Fibroblast of lung (primary cell): ENCODE results near the gene PATE1. TPM values are rescaled to one million over a fixed set of nuclear protein-coding genes. Genes with fewer than 3 reads are reported as not detected.

Experiments used
- DNase-seq, 2 donors: peaks; one replicate each; pipeline versions ENCODE4 v3.0.0 to v3.0.0-alpha.2; 2010; ENCODE audit warnings: low read depth in 2 of 2
- H2AFZ ChIP-seq: 2 replicates; pipeline ENCODE4 v1.5.1; 2012; ENCODE audit warnings: low read length, control low read depth, inconsistent platforms
- H3K27ac ChIP-seq: 2 replicates; pipeline ENCODE4 v1.5.1; 2011; ENCODE audit warnings: low read length, control low read depth; ENCODE audit not compliant: insufficient read depth
- H3K27me3 ChIP-seq: 2 replicates; pipeline ENCODE4 v1.5.1; 2011; ENCODE audit warnings: mild to moderate bottlenecking, low read length; ENCODE audit not compliant: control insufficient read depth, insufficient read depth
- H3K36me3 ChIP-seq: 2 replicates; pipeline ENCODE4 v1.5.1; 2011; ENCODE audit warnings: low read length; ENCODE audit not compliant: control insufficient read depth, insufficient read depth
- H3K4me1 ChIP-seq: 2 replicates; pipeline ENCODE4 v1.5.1; 2011; ENCODE audit warnings: low read length; ENCODE audit not compliant: control insufficient read depth, insufficient read depth; ENCODE audit errors: extremely low read depth
- H3K4me2 ChIP-seq: 2 replicates; pipeline ENCODE4 v1.5.1; 2011; ENCODE audit warnings: low read length, control low read depth; ENCODE audit not compliant: insufficient read depth; ENCODE audit errors: extremely low read depth
- H3K4me3 ChIP-seq, 4 experiments: fragments of 200-600 bp in 1 of 4; sonication (generic) in 1 of 4; replicated peaks in 1 of 4; 2 replicates each; pipeline ENCODE4 v1.5.1; 2011 to 2016; ENCODE audit warnings: low read length in 4 of 4, low read depth in 3 of 4, mild to moderate bottlenecking in 3 of 4, control low read depth in 2 of 4, inconsistent platforms in 1 of 4, mixed read lengths in 1 of 4; ENCODE audit not compliant: insufficient read depth in 1 of 4; ENCODE audit errors: control extremely low read depth in 1 of 4
- H3K79me2 ChIP-seq: 2 replicates; pipeline ENCODE4 v1.5.1; 2012; ENCODE audit warnings: mild to moderate bottlenecking, low read length, inconsistent platforms; ENCODE audit not compliant: control insufficient read depth, insufficient read depth
- H3K9ac ChIP-seq: 2 replicates; pipeline ENCODE4 v1.5.1; 2011; ENCODE audit warnings: mild to moderate bottlenecking, low read length, control low read depth; ENCODE audit not compliant: insufficient read depth
- H3K9me3 ChIP-seq: 2 replicates; pipeline ENCODE4 v1.5.1; 2012; ENCODE audit warnings: low read depth, low read length; ENCODE audit not compliant: control insufficient read depth, insufficient read depth
- H4K20me1 ChIP-seq: 2 replicates; pipeline ENCODE4 v1.5.1; 2011; ENCODE audit warnings: low read length; ENCODE audit not compliant: control insufficient read depth, insufficient read depth; ENCODE audit errors: extremely low read depth
- EZH2 ChIP-seq: IDR thresholded peaks from 2 replicates; pipeline ENCODE4 v1.5.1; 2012; ENCODE audit warnings: low read length, control low read depth, mild to moderate bottlenecking; ENCODE audit errors: missing control alignments
- polyA plus RNA-seq, 2 donors: library from polyadenylated mRNA; depleted of rRNA in 1 of 2; stranded (reverse) in 1 of 2; unstranded in 1 of 2; fragments of >200 nt; gene quantifications; 2 replicates each; pipeline ENCODE4 v1.2.1, GENCODE V29; 2011 to 2012; ENCODE audit warnings: missing spikeins in 1 of 2
- total RNA-seq: library from RNA; depleted of rRNA; stranded (reverse); fragments of >200 nt; gene quantifications from 2 replicates; pipeline ENCODE4 v1.2.1, GENCODE V29; 2014
- TF ChIP-seq, protein P1 (sequence below), 2 donors: IDR thresholded peaks in 1 of 2; conservative IDR thresholded peaks in 1 of 2; 1 replicate in 1 of 2; 2 replicates in 1 of 2; pipeline ENCODE4 v1.5.1; 2011 to 2012; ENCODE audit warnings: low read length in 2 of 2, control low read depth in 1 of 2, inconsistent platforms in 1 of 2, low read depth in 1 of 2, mild to moderate bottlenecking in 1 of 2

The PATE1 gene
- total and polyA plus RNA-seq, 2 donors (not counting 1 experiment from before 2014, with no cell fraction given): not detected

DNA sequence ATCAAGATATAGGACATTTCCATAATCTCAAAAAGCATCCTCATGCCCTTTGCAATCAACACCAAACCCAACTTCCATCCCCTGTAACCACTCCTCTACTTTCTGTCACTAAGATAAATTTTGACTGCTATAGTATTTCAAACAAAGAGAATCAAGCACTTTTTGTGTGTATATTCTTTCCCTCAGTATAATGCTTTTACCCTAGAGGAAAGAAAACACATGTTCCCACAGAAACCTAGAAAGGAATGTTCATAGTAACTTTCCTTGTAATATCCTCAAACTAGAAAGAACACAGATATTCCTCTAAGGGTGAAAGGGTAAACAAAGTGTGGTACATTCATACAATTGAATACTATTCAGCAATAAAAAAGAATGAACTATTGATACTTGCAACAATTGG is 5.5 kb upstream of the PATE1 start:
- no peak overlapping the region for H2AFZ ChIP-seq
- H4K20me1 ChIP-seq: no peaks in the 10 kb centered on the region
- no peaks in the 10 kb centered on the region for H3K4me1 ChIP-seq
- no peak overlapping the region for H3K4me3 ChIP-seq
- no peak overlapping the region for H3K4me2 ChIP-seq
- no peak for DNase-seq
- H3K9me3 ChIP-seq: no peaks in the 10 kb centered on the region
- H3K27me3 ChIP-seq: no peaks in the 10 kb centered on the region
- H3K36me3 ChIP-seq: no peaks in the 10 kb centered on the region
- TF ChIP-seq, protein P1, sequence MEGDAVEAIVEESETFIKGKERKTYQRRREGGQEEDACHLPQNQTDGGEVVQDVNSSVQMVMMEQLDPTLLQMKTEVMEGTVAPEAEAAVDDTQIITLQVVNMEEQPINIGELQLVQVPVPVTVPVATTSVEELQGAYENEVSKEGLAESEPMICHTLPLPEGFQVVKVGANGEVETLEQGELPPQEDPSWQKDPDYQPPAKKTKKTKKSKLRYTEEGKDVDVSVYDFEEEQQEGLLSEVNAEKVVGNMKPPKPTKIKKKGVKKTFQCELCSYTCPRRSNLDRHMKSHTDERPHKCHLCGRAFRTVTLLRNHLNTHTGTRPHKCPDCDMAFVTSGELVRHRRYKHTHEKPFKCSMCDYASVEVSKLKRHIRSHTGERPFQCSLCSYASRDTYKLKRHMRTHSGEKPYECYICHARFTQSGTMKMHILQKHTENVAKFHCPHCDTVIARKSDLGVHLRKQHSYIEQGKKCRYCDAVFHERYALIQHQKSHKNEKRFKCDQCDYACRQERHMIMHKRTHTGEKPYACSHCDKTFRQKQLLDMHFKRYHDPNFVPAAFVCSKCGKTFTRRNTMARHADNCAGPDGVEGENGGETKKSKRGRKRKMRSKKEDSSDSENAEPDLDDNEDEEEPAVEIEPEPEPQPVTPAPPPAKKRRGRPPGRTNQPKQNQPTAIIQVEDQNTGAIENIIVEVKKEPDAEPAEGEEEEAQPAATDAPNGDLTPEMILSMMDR (conservative IDR thresholded peaks at IDR 0.05 in 1 of 2, IDR thresholded peaks at IDR 0.05 in 1 of 2; ENCODE audit: low read depth in 1 of 2, low read length in 2 of 2): no peak
- no peak overlapping the region for H3K27ac ChIP-seq
- no peak overlapping the region for H3K9ac ChIP-seq
- H3K79me2 ChIP-seq: no peaks in the 10 kb centered on the region

DNA sequence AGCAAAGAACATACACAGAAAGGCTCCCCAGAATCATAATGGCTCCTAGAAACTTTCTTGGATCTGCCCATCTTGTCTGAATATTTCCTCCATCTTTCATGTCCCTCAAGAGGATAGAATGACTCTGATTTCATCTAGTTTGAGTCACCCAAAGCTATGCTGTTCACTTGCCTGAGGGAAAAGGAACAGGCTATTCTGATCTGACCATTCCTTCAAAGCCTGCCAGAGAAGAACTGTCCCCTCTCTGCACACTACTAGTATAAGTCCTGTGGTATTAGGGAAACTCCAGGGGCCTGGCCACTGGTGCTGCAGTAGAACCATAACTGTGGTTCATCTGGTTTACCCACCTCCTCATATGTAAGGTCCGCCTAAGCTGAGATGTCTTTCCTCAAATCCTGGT is 2.4 kb upstream of the PATE1 start:
- H3K4me2 ChIP-seq: no peak overlapping the region
- no peak overlapping the region for H2AFZ ChIP-seq
- TF ChIP-seq, protein P1 (conservative IDR thresholded peaks at IDR 0.05 in 1 of 2, IDR thresholded peaks at IDR 0.05 in 1 of 2; ENCODE audit: low read depth in 1 of 2, low read length in 2 of 2): no peak
- no peak for TF ChIP-seq EZH2
- no peaks in the 10 kb centered on the region for H3K9me3 ChIP-seq
- H3K27me3 ChIP-seq: no peaks in the 10 kb centered on the region
- no peaks in the 10 kb centered on the region for H3K79me2 ChIP-seq
- no peak overlapping the region for H3K27ac ChIP-seq
- H4K20me1 ChIP-seq: no peaks in the 10 kb centered on the region
- H3K36me3 ChIP-seq: no peaks in the 10 kb centered on the region
- no peak for DNase-seq
- H3K4me3 ChIP-seq: no peak overlapping the region
- no peak overlapping the region for H3K9ac ChIP-seq
- no peaks in the 10 kb centered on the region for H3K4me1 ChIP-seq

DNA sequence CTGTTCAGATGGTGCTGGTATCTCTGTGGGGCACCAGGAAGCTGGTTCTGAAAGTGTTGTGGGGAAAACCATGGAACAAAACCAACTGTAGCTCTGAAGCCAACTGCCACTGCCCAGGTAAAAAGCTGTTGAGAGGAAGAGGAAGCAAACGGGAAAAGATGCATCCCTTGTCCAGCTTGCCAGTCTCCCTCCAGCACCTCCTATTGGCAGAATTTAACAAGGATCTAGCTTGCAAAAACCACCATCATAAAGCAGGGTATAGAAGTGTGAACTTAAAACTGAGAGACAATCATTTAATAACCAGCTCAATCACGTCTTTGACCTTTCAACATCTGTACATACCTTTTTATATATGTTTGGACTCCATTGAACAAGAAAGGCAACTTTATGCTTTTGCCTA is 4.5 kb downstream of the PATE1 start:
- DNase-seq: no peak
- Histone ChIP-seq H2AFZ (no peak overlapping the region), H3K79me2 (no peaks in the 10 kb centered on the region), H3K36me3 (no peaks in the 10 kb centered on the region), H3K4me3 (no peak overlapping the region), H3K4me2 (no peak overlapping the region), H3K4me1 (no peaks in the 10 kb centered on the region), H3K27ac (no peak overlapping the region), H3K9ac (no peak overlapping the region), H4K20me1 (no peaks in the 10 kb centered on the region), H3K9me3 (no peaks in the 10 kb centered on the region), H3K27me3 (no peaks in the 10 kb centered on the region)
- TF ChIP-seq EZH2: no peak
- TF ChIP-seq, protein P1 (conservative IDR thresholded peaks at IDR 0.05 in 1 of 2, IDR thresholded peaks at IDR 0.05 in 1 of 2; ENCODE audit: low read depth in 1 of 2, low read length in 2 of 2): no peak
